ENCODE measurements around the gene PIP4K2A. TPM values are rescaled to one million over a fixed set of nuclear protein-coding genes. Genes with fewer than 3 reads are reported as not detected.

The PIP4K2A gene
- total and polyA plus RNA-seq, 2 donors (not counting 3 experiments of a cell fraction or from before 2014, with no cell fraction given), result 11.8 to 32.6 TPM

DNA sequence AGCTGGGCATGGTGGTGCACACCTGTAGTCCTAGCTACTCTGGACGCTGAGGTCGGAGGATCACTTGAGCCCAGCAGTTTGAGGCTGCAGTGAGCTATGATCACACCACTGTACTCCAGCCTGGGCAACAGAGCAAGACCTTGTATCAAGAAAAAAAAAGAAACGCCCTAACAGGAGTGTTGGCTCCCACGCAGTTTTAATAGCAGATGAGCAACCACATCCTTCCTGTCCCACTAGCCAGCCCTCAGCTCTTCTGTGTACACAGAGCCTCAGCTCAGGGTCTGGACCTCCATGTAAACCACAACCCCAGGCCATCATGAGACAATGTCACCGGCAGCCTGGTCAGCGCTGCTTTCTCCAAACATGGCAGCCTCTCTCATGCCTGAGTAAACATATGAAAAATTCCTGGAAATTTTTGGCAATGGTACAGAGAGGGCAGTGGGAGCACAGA, 108.2 kb downstream of the PIP4K2A start:
- no peaks in the 10 kb centered on the region for H4K20me1 ChIP-seq (replicated peaks; ENCODE audit: control insufficient read depth, extremely low read depth, insufficient read depth, low read length)
- no peak overlapping the region for H3K27ac ChIP-seq (ENCODE audit: insufficient read depth, low read depth, low read length)
- intact Hi-C loops (cut with micrococcal nuclease) (loop anchor here (1.0 kb wide), 1 partner anchor 12 kb away; no protein-coding TSS in a partner anchor), dilution Hi-C loops (cut with MboI; ENCODE audit: extremely low pct_ligation_motif_present, low sequenced_read_pairs) (no loop called here)
- H3K4me2 ChIP-seq (ENCODE audit: insufficient read depth, low read length), result no peak overlapping the region
- H3K79me2 ChIP-seq (ENCODE audit: control insufficient read depth, insufficient read depth, low read length), result no peaks in the 10 kb centered on the region
- no peak for FAIRE-seq
- POLR2A ChIA-PET, result interaction anchor here (1.0 kb wide), 1 partner anchor 12 kb away, joined by 4 read pairs; no protein-coding TSS in a partner anchor
- no peaks in the 10 kb centered on the region for H3K9me3 ChIP-seq (replicated peaks; ENCODE audit: control insufficient read depth, insufficient read depth, low read length)
- TF ChIP-seq, protein P1, sequence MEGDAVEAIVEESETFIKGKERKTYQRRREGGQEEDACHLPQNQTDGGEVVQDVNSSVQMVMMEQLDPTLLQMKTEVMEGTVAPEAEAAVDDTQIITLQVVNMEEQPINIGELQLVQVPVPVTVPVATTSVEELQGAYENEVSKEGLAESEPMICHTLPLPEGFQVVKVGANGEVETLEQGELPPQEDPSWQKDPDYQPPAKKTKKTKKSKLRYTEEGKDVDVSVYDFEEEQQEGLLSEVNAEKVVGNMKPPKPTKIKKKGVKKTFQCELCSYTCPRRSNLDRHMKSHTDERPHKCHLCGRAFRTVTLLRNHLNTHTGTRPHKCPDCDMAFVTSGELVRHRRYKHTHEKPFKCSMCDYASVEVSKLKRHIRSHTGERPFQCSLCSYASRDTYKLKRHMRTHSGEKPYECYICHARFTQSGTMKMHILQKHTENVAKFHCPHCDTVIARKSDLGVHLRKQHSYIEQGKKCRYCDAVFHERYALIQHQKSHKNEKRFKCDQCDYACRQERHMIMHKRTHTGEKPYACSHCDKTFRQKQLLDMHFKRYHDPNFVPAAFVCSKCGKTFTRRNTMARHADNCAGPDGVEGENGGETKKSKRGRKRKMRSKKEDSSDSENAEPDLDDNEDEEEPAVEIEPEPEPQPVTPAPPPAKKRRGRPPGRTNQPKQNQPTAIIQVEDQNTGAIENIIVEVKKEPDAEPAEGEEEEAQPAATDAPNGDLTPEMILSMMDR (IDR thresholded peaks at IDR 0.05; ENCODE audit: extremely low read depth in 1 of 2, insufficient read depth in 1 of 2, low read depth in 1 of 2, low read length in 2 of 2), result no peak
- no peak for TF ChIP-seq FOS (IDR thresholded peaks at IDR 0.05; ENCODE audit: borderline replicate concordance, insufficient read depth, low read length)
- TF ChIP-seq, protein P2, sequence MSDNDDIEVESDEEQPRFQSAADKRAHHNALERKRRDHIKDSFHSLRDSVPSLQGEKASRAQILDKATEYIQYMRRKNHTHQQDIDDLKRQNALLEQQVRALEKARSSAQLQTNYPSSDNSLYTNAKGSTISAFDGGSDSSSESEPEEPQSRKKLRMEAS (IDR thresholded peaks at IDR 0.05; ENCODE audit: insufficient read depth, insufficient read length), result no peak
- no peak for TF ChIP-seq JUN (IDR thresholded peaks at IDR 0.05; ENCODE audit: borderline replicate concordance, insufficient read depth, insufficient read length, low read depth)
- no peak for TF ChIP-seq POLR2AphosphoS5 (IDR thresholded peaks at IDR 0.05; ENCODE audit: insufficient read depth, low read depth, low read length)
- TF ChIP-seq MYC (IDR thresholded peaks at IDR 0.05; ENCODE audit: low read depth, low read length), result no peak
- TF ChIP-seq EZH2 (IDR thresholded peaks at IDR 0.05; ENCODE audit: borderline replicate concordance, low read depth, low read length, severe bottlenecking), result no peak
- TF ChIP-seq POLR2A (IDR thresholded peaks at IDR 0.05; ENCODE audit: low read depth, low read length), result no peak
- TF ChIP-seq GATA2 (IDR thresholded peaks at IDR 0.05; ENCODE audit: insufficient read depth, insufficient read length, low read depth, low read length), result no peak
- no peak overlapping the region for H3K9ac ChIP-seq (replicated peaks; ENCODE audit: extremely low read depth, insufficient read depth, low read length)
- no peaks in the 10 kb centered on the region for H3K27me3 ChIP-seq (ENCODE audit: control insufficient read depth in 2 of 2, insufficient read depth in 2 of 2, low read length in 2 of 2)
- no peak overlapping the region for H2AFZ ChIP-seq (ENCODE audit: low read depth, low read length)
- no peak overlapping the region for H3K4me3 ChIP-seq (replicated peaks in 1 of 3; ENCODE audit: insufficient read depth in 1 of 3, low read depth in 1 of 3, low read length in 3 of 3)
- DNase-seq (ENCODE audit: low read depth, low spot score), result peak; percentile 14
- no peaks in the 10 kb centered on the region for H3K9me1 ChIP-seq (replicated peaks; ENCODE audit: control insufficient read depth, extremely low read depth, insufficient read depth, low read length)
- BruUV-seq (replicated peaks), result no TSS peak
- H3K36me3 ChIP-seq (ENCODE audit: control insufficient read depth in 2 of 2, extremely low read depth in 1 of 2, insufficient read depth in 2 of 2, low read length in 2 of 2), result peaks cover 0 to 10% of the 10 kb centered on the region in 2 experiments
- H3K4me1 ChIP-seq (ENCODE audit: control insufficient read depth, extremely low read depth, insufficient read depth, low read length), result peaks cover 3% of the 10 kb centered on the region
- CTCF ChIA-PET, result no interaction called here
